ENCODE data around the gene FAM240A.

DNA sequence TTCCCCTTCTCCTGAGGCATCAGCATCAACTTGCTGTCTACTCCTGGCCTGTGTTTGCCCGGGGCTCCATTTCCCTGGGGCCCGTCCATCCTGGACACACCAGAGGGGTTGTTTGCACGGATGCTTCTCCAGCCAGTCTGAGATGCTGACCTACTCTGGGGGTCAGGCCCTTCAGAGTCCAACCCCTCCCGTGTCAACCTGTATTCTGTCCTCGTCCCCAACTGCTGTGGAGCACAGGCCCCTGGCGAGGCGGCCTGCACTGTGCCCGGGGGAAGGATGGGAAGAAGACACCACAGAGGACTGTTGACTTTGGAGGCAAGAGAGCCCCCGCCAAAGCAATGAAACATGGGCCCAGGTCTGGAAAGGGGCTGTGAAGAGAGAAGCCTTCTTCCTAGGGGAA, 55.3 kb downstream of the FAM240A start:
- TF ChIP-seq POLR2A (IDR thresholded peaks at IDR 0.05; ENCODE audit: borderline replicate concordance, extremely low read depth, insufficient read depth, insufficient read length) (no peak), RAD21 (IDR thresholded peaks at IDR 0.05; ENCODE audit: low read depth) (no peak), CTCF (IDR thresholded peaks at IDR 0.05 in 2 of 3, conservative IDR thresholded peaks at IDR 0.05 in 1 of 3; ENCODE audit: borderline replicate concordance in 1 of 3, insufficient read depth in 1 of 3, low read depth in 2 of 3, low read length in 2 of 3) (no peak)
